LNCAP (cell line): ENCODE data around the gene MORN1.

Experiments
- TF ChIP-seq, protein P1 (sequence below): fragments of 450-650 bp; IDR thresholded peaks from 2 replicates; pipeline ENCODE4 v1.5.1; 2017; ENCODE audit warnings: mild to moderate bottlenecking

Gene MORN1

GRCh38 chr1:2352897-2353550 lies 38.3 kb downstream of the MORN1 start:
- TF ChIP-seq, protein P1, sequence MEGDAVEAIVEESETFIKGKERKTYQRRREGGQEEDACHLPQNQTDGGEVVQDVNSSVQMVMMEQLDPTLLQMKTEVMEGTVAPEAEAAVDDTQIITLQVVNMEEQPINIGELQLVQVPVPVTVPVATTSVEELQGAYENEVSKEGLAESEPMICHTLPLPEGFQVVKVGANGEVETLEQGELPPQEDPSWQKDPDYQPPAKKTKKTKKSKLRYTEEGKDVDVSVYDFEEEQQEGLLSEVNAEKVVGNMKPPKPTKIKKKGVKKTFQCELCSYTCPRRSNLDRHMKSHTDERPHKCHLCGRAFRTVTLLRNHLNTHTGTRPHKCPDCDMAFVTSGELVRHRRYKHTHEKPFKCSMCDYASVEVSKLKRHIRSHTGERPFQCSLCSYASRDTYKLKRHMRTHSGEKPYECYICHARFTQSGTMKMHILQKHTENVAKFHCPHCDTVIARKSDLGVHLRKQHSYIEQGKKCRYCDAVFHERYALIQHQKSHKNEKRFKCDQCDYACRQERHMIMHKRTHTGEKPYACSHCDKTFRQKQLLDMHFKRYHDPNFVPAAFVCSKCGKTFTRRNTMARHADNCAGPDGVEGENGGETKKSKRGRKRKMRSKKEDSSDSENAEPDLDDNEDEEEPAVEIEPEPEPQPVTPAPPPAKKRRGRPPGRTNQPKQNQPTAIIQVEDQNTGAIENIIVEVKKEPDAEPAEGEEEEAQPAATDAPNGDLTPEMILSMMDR = no peak

DNA sequence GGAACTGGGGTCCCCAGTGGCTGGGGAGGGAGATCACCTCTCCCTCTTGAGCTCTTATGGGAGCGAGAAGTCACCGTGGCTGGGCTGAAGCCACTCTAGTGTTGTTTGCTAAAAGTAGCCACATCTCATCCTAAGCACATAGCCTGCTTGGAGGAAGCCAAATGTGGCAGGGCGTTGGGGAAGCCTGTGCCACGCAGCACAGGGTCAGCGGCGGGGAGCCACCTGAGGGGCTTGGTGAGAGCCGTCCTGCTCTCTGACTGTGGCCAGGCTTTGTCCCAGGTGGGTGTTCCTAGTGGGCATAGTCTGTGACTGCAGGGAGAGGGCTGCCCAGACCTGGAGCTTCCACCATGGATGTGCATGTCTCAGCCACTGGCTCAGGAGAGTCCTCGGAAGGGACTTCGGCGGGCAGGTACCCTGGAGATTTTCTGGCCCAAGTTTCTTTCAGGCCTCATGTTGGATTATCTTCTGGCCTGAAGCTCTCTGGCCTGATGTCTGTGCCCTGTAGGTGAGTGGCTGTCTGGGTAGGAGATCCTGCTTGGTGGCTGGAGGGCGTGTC lies 38.9 kb downstream of the MORN1 start:
- TF ChIP-seq, protein P1 = no peak

GRCh38 chr1:2351723-2352122 lies 39.6 kb downstream of the MORN1 start:
- TF ChIP-seq, protein P1 = no peak

GRCh38 chr1:2350911-2351655 lies 40.3 kb downstream of the MORN1 start:
- TF ChIP-seq, protein P1 = no peak

DNA sequence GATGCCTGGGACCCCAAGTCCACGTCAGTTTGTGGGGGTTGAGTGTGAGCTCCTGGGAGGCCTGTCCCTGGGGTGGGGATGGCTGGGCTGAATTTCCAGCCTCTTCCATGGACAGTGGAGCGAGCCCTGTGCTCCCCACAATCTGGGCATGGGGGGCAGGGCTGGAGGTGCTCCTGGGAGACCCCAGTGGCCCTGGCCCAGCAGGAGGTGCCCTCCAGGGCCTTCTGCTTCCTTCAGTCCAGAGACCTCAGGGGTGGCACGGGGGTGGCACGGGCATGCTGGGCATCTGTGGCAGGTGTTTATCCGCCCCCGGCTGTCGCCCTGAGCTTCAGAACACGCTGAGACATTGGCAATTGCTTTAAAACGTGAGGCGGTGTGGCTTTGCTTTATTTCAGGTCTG lies 40.9 kb downstream of the MORN1 start:
- TF ChIP-seq, protein P1 = no peak

- TF ChIP-seq, protein P1 = no peak
These were observed 41.5 kb downstream of the MORN1 start for GRCh38 chr1:2349806-2350205.

GRCh38 chr1:2348346-2349325 lies 42.7 kb downstream of the MORN1 start:
- TF ChIP-seq, protein P1 = no peak
